Measurements from ENCODE around the gene DDIT3. TPM values are rescaled to one million over a fixed set of nuclear protein-coding genes. Genes with fewer than 3 reads are reported as not detected.

The DDIT3 gene
- total and polyA plus RNA-seq, 2 of the 8 experiments (the other 6 are each of a cell fraction or from before 2014, with no cell fraction given) = 4.9 to 5.7 TPM

GRCh38 chr12:57467212-57467874 lies 53.0 kb downstream of the DDIT3 start:
- no peak overlapping the region for H3K18ac ChIP-seq (ENCODE audit: extremely low read depth, low read length)
- no peak overlapping the region for H2BK5ac ChIP-seq (ENCODE audit: low read depth, low read length)
- H3K9ac ChIP-seq (replicated peaks in 1 of 4; ENCODE audit: extremely low read depth in 1 of 4, low read depth in 3 of 4, low read length in 3 of 4) = no peak overlapping the region
- H3K23me2 ChIP-seq (ENCODE audit: low read depth, low read length) = no peaks in the 10 kb centered on the region
- 92% methylated on average over 12 of the region's 12 CpGs; no CpG with 5 or more reads in 1 of the 2 experiments for WGBS, 2 experiments (ENCODE audit: extremely low coverage in 1 of 2, insufficient coverage in 1 of 2, insufficient read length in 1 of 2, insufficient replicate concordance in 2 of 2, low coverage in 1 of 2, low lambda C conversion rate in 2 of 2, missing lambda C conversion rate in 1 of 2)
- no peak overlapping the region for H3K27ac ChIP-seq (ENCODE audit: low read depth, low read length)
- H4K20me1 ChIP-seq (replicated peaks in 1 of 2; ENCODE audit: control insufficient read depth in 1 of 2, insufficient read depth in 2 of 2, low read length in 2 of 2) = peaks cover 0 to 2% of the 10 kb centered on the region in 2 experiments
- no peaks in the 10 kb centered on the region for H3K79me2 ChIP-seq (ENCODE audit: control insufficient read depth in 1 of 2, insufficient read depth in 2 of 2, low read length in 2 of 2)
- 0 out of 7 replicates have a peak, but pooled peaks cover 0 to under 1% (median under 1%) of the 10 kb centered on the region in 4 experiments for H3K27me3 ChIP-seq (replicated peaks in 1 of 4; ENCODE audit: control insufficient read depth in 3 of 4, extremely low read depth in 1 of 4, insufficient read depth in 3 of 4, low read length in 3 of 4)
- no peak overlapping the region for H4K5ac ChIP-seq (ENCODE audit: insufficient read length, low read depth, low read length)
- ChIA-PET POLR2A (ENCODE audit: partially characterized antibody) (no interaction called here), CTCF (ENCODE audit: partially characterized antibody) (interaction anchor here (1.5 to 25.1 kb wide), 3 partner anchors 9 to 13 kb away, joined by 6 to 441 read pairs (median 441); partner anchors contain the start of genes ARHGAP9, GLI1, INHBE and MARS1)
- H3K36me3 ChIP-seq (ENCODE audit: control insufficient read depth in 2 of 4, insufficient read depth in 4 of 4, low read length in 3 of 4) = peaks cover 0 to 11% (median 4%) of the 10 kb centered on the region in 4 experiments; a peak in 5 of 8 replicates
- H3K4me3 ChIP-seq (ENCODE audit: extremely low read depth in 1 of 4, insufficient read depth in 2 of 4, low read depth in 3 of 4, low read length in 4 of 4) = no peak overlapping the region
- DNase-seq (ENCODE audit: low read depth in 1 of 2, low spot score in 2 of 2) = no peak
- no peak for FAIRE-seq
- no peak overlapping the region for H3K56ac ChIP-seq (replicated peaks; ENCODE audit: insufficient read length, low read depth, low read length)
- no peak overlapping the region for H2AK5ac ChIP-seq (ENCODE audit: low read depth, low read length)
- no peak overlapping the region for H2BK120ac ChIP-seq (replicated peaks; ENCODE audit: low read depth, low read length)
- no peak overlapping the region for H3K4me2 ChIP-seq (ENCODE audit: insufficient read depth in 1 of 2, low read depth in 2 of 2, low read length in 2 of 2)
- no peak overlapping the region for H2BK20ac ChIP-seq (ENCODE audit: low read length)
- peaks cover 0 to 4% (median 0%) of the 10 kb centered on the region in 4 experiments; a peak in 1 of 7 replicates for H3K4me1 ChIP-seq (replicated peaks in 1 of 4; ENCODE audit: control insufficient read depth in 3 of 4, insufficient read depth in 4 of 4, low read length in 3 of 4)
- H2BK15ac ChIP-seq (ENCODE audit: low read length) = no peak overlapping the region
- no peak overlapping the region for H2AFZ ChIP-seq (ENCODE audit: low read length)
- no peak overlapping the region for H2BK12ac ChIP-seq (ENCODE audit: low read depth, low read length)
- H3K4ac ChIP-seq (replicated peaks; ENCODE audit: insufficient read length, low read depth, low read length) = no peak overlapping the region
- H4K8ac ChIP-seq (ENCODE audit: extremely low read depth, insufficient read depth, low read length) = no peak overlapping the region
- no peak overlapping the region for H3K23ac ChIP-seq (ENCODE audit: insufficient read length)
- no peaks in the 10 kb centered on the region for H3K79me1 ChIP-seq (ENCODE audit: low read depth, low read length)
- H3K14ac ChIP-seq (ENCODE audit: insufficient read length) = no peak overlapping the region
- H4K91ac ChIP-seq (replicated peaks; ENCODE audit: insufficient read length, low read length) = no peak overlapping the region
- H3K9me3 ChIP-seq (ENCODE audit: insufficient read depth in 2 of 2, low read depth in 1 of 2, low read length in 1 of 2) = no peaks in the 10 kb centered on the region
- TF ChIP-seq TAF7 (optimal IDR thresholded peaks at IDR 0.05; ENCODE audit: borderline replicate concordance, low read depth, low read length) = no peak
- TF ChIP-seq POU5F1 (IDR thresholded peaks at IDR 0.05; ENCODE audit: low read depth, low read length) = no peak
- TF ChIP-seq CHD1 (IDR thresholded peaks at IDR 0.05; ENCODE audit: low read depth, low read length) = no peak
- TF ChIP-seq FOSL1 (IDR thresholded peaks at IDR 0.05; ENCODE audit: insufficient read depth, low read depth, low read length) = no peak
- TF ChIP-seq PHF8 (conservative IDR thresholded peaks at IDR 0.05; ENCODE audit: low read depth, low read length) = no peak
- no peak for TF ChIP-seq CTBP2 (IDR thresholded peaks at IDR 0.05; ENCODE audit: borderline replicate concordance, insufficient read depth, insufficient read length, low read length)
- no peak for TF ChIP-seq USF2 (IDR thresholded peaks at IDR 0.05; ENCODE audit: low read length)
- TF ChIP-seq POLR2A (IDR thresholded peaks at IDR 0.05; ENCODE audit: control extremely low read depth in 1 of 2, low read depth in 2 of 2, low read length in 2 of 2) = no peak
- no peak for TF ChIP-seq SIRT6 (IDR thresholded peaks at IDR 0.05; ENCODE audit: low read length)
- TF ChIP-seq TCF12 (IDR thresholded peaks at IDR 0.05; ENCODE audit: low read depth, low read length) = no peak
- TF ChIP-seq CBX5 (IDR thresholded peaks at IDR 0.05; ENCODE audit: low read depth, low read length) = no peak
- TF ChIP-seq TEAD4 (IDR thresholded peaks at IDR 0.05; ENCODE audit: low read depth, low read length) = no peak

Data from H1 (cell line).